SW 1271 (cell line): ENCODE results near the gene ASGR1.

ENCODE experiments used
- DNase-seq, 2 experiments: peaks; one replicate each; lab custom pipeline; 2025; lab: John Stamatoyannopoulos, UW

ASGR1 gene

DNA sequence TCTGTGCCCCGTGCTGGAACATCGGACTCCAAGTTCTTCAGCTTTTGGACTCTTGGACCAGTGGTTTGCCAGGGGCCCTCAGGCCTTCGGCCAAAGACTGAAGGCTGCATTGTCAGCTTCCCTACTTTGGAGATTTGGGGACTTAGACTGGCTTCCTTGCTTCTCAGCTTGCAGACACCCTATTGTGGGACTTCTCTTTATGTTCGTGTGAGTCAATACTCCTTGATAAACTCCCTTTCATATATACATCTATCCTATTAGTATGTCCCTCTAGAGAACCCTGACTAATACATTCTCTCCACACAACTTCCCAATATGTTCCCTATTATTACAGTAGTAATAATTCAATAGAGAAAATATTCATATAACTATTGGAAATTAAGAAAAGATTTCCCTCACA lies 55.3 kb downstream of the ASGR1 start:
- DNase-seq, result no peak
